DOHH2 (cell line): Measurements from ENCODE around the gene ARHGAP29.

Experiments used
- EZH2phosphoT487 ChIP-seq: fragments of 200-600 bp; sonication (generic); IDR thresholded peaks from 2 replicates; pipeline ENCODE4 v1.6.1; 2017; ENCODE audit warnings: borderline replicate concordance, mild to moderate bottlenecking, antibody characterized with exemption, low read length, moderate library complexity, mixed read lengths
- TF ChIP-seq, protein P1 (sequence below): fragments of 200-600 bp; sonication (generic); IDR thresholded peaks from one replicate; pipeline ENCODE4 v1.5.1; 2014; ENCODE audit warnings: antibody characterized with exemption, mild to moderate bottlenecking, low read depth, low read length; ENCODE audit not compliant: poor library complexity, severe bottlenecking

GRCh38 chr1:94248956-94249688 is 11.7 kb upstream of the ARHGAP29 start:
- TF ChIP-seq, protein P1, sequence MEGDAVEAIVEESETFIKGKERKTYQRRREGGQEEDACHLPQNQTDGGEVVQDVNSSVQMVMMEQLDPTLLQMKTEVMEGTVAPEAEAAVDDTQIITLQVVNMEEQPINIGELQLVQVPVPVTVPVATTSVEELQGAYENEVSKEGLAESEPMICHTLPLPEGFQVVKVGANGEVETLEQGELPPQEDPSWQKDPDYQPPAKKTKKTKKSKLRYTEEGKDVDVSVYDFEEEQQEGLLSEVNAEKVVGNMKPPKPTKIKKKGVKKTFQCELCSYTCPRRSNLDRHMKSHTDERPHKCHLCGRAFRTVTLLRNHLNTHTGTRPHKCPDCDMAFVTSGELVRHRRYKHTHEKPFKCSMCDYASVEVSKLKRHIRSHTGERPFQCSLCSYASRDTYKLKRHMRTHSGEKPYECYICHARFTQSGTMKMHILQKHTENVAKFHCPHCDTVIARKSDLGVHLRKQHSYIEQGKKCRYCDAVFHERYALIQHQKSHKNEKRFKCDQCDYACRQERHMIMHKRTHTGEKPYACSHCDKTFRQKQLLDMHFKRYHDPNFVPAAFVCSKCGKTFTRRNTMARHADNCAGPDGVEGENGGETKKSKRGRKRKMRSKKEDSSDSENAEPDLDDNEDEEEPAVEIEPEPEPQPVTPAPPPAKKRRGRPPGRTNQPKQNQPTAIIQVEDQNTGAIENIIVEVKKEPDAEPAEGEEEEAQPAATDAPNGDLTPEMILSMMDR = no peak
- no peak for TF ChIP-seq EZH2phosphoT487
